SK-MEL-5 (cell line): Measurements from ENCODE around the gene CPEB1. TPM values are rescaled to one million over a fixed set of nuclear protein-coding genes. Genes with fewer than 3 reads are reported as not detected.
"Not testable (repeated sequence)": the region's sequence is repeated elsewhere in the genome, so short reads cannot be mapped to it uniquely, and the experiment has no call there.

Experiments used
- DNase-seq: peaks from one replicate; pipeline ENCODE4 v3.0.0-alpha.2; 2016; ENCODE audit warnings: low read depth, low spot score
- in situ Hi-C: cut with HindIII; loops from 2 replicates; pipeline ENCODE4 v1.10.0; 2016; ENCODE audit warnings: low sequenced_read_pairs, high pct_unique_total_duplicates, low pct_unique_long_range_greater_than_20kb
- total RNA-seq: library from RNA; depleted of rRNA; stranded (reverse); fragments of >200 nt; shearing (Covaris generic); gene quantifications from 2 replicates; pipeline ENCODE4 v1.2.3, GENCODE V29; 2014; rRNA removed

Gene CPEB1
- total RNA-seq, 1 experiment from 2014 or later = 14.1 TPM

DNA sequence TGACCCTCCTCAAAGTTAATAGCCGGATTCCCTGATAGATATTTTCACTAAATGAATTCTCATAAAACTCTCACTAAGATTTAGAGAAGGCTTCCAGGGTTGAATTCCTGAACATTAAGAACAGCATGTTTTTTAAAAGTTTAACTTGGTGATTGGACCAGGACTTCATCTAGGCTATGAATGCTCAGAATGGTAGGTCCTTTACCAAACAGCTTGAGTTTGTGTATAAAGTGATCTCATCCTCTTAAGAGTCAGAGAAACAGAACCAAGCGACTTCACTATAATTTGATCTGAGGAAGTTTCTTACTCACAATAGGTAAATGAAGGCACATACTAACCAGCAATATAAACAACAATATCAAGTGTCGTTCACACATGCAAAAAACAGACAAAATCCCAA, 143.1 kb downstream of the CPEB1 start:
- in situ Hi-C loops, DNase-seq: not testable (repeated sequence)

GRCh38 chr15:82502700-82503339, 144.3 kb downstream of the CPEB1 start:
- in situ Hi-C loops, DNase-seq: not testable (repeated sequence)

- DNase-seq, in situ Hi-C loops: not testable (repeated sequence)
Observed at GRCh38 chr15:82500772-82501171, 146.4 kb downstream of the CPEB1 start.

DNA sequence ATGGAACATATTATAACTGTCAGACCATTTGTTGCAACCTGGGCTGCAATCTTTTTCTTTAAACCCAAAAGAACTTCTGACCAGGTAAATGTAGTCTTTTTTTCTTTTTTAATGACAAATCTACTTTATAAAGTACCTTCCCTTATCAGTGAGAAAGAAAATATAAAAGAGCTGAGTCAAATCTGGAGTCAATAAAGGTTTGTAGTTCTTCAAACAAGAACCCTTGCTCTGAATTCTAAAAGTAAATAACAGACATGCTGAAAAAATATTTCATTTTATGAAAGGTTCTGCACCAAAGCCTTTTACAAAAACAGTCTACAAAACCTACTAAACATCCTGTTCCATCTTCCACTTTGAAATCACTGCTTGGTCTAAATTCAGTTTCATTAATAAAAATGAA, 149.2 kb downstream of the CPEB1 start:
- in situ Hi-C loops = not testable (repeated sequence)

More for the DNA sequence above, 149.2 kb downstream of the CPEB1 start:
- DNase-seq = not testable (repeated sequence)

Other genes starting within 250 kb of the CPEB1 start
- gene GOLGA6L9, start 217.5 kb downstream of the CPEB1 start, total RNA-seq = 1.8 and 2.3 TPM in 2 replicates
- gene RPS17, start 106.9 kb downstream of the CPEB1 start, total RNA-seq = 4,693 and 4,992 TPM in 2 replicates
- 0.74 and 1.5 TPM in 2 replicates for gene AP3B2, start 62.5 kb upstream of the CPEB1 start, total RNA-seq
- not detected in 2 replicates for gene FSD2, start 158.7 kb upstream of the CPEB1 start, total RNA-seq
- 2.7 and 3.0 TPM in 2 replicates for gene WHAMM, start 162.3 kb upstream of the CPEB1 start, total RNA-seq